SH-SY5Y (cell line): ENCODE results near the gene TMEM51.

Experiments
- GATA2 ChIP-seq: IDR thresholded peaks from 2 replicates; pipeline ENCODE4 v1.6.1; 2011; ENCODE audit warnings: mild to moderate bottlenecking, low read depth, low read length
- GATA3 ChIP-seq: IDR thresholded peaks from 2 replicates; pipeline ENCODE4 v1.6.1; 2011; ENCODE audit warnings: low read depth, mild to moderate bottlenecking, low read length, moderate library complexity

- TF ChIP-seq GATA3 (no peak), GATA2 (no peak)
Observed at GRCh38 chr1:15123270-15123669, 30.3 kb upstream of the TMEM51 start.
